Esophagus muscularis mucosa (tissue), 3 donors: ENCODE data around the gene GMDS.

Source experiments
- POLR2A ChIP-seq: fragments of 450-650 bp; IDR thresholded peaks from one replicate; pipeline ENCODE4 v1.6.1; 2017; ENCODE audit warnings: antibody characterized with exemption, moderate library complexity, mild to moderate bottlenecking, low read depth
- TF ChIP-seq, protein P1 (sequence below), 3 experiments: fragments of 200-600 bp in 2 of 3; fragments of 450-650 bp in 1 of 3; sonication (generic) in 2 of 3; IDR thresholded peaks; one replicate each; pipeline ENCODE4 v1.5.1; 2017 to 2019; ENCODE audit warnings: antibody characterized with exemption in 3 of 3, mild to moderate bottlenecking in 2 of 3, moderate library complexity in 1 of 3

DNA sequence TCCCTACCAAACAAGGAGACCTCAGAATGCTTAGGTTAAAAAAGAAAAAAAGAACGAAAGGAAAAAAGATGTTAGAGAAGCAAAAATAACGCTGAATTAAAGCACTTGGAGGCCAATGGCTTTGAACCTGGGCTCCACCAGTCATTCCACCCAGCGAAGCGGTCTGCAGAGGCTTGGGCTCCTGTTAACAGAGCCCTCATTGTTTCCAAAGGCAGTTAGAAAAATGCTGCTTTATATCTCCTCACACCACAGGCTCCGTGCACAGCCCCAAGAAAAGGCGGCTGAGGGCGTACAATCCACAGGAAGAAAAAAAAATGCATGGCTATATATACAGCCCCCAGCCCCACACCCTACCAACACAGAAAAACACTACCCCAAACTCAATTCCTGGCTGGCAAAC is 379.8 kb downstream of the GMDS start:
- no peak for TF ChIP-seq POLR2A
- TF ChIP-seq, protein P1, sequence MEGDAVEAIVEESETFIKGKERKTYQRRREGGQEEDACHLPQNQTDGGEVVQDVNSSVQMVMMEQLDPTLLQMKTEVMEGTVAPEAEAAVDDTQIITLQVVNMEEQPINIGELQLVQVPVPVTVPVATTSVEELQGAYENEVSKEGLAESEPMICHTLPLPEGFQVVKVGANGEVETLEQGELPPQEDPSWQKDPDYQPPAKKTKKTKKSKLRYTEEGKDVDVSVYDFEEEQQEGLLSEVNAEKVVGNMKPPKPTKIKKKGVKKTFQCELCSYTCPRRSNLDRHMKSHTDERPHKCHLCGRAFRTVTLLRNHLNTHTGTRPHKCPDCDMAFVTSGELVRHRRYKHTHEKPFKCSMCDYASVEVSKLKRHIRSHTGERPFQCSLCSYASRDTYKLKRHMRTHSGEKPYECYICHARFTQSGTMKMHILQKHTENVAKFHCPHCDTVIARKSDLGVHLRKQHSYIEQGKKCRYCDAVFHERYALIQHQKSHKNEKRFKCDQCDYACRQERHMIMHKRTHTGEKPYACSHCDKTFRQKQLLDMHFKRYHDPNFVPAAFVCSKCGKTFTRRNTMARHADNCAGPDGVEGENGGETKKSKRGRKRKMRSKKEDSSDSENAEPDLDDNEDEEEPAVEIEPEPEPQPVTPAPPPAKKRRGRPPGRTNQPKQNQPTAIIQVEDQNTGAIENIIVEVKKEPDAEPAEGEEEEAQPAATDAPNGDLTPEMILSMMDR (IDR thresholded peaks at IDR 0.05), result no peak
